GM19438 (cell line): ENCODE measurements around the gene ZNF23.

Source experiments
- ATAC-seq: cut with Tn5 transposase; IDR thresholded peaks from one replicate; pipeline ENCODE4 v1.9.1; 2021; ENCODE audit warnings: low read depth; ENCODE audit not compliant: unreplicated experiment

Gene ZNF23

DNA sequence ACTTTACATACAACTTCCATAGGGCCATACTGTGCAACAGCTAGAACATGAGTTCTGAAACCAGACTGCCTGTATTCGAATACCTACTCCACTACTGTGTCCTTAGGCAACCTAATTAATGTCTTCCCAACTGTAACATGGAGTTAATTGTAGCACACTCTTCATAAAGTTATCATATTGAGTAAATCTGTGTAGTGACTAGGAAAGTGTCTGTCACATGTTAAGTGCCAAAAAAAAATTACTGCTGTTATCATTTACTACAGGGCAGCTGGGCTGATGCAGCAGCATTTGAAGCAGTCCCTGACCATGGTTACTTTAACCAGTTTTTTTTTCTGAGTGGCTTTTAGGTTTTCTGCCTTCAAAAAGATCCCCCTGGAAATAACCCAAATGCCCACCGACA is 10.9 kb upstream of the ZNF23 start:
- ATAC-seq, result no peak

DNA sequence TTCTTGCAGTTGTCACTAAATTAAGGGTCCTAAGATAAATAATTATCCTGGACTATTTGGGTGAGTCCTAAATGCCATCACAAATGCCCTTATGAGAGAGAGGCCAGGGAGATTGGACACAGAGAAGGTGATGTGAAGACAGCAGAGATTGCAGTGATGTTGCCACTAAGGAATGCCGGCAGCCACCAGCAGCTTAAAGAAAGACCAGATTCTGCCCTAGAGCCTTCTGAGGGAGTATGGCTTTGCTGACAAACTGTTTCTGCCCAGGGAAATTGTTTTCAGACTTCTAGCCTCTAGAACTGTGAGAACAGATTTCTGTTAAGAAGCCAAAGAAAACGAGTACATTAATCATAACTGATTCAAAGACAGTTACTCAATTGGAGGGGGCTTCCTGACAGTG is 10.0 kb upstream of the ZNF23 start:
- ATAC-seq, result no peak

- ATAC-seq, result no peak
Observed at GRCh38 chr16:71467810-71468209, 5.8 kb upstream of the ZNF23 start.

- no peak for ATAC-seq
Observed at GRCh38 chr16:71464231-71464630, 2.2 kb upstream of the ZNF23 start.

DNA sequence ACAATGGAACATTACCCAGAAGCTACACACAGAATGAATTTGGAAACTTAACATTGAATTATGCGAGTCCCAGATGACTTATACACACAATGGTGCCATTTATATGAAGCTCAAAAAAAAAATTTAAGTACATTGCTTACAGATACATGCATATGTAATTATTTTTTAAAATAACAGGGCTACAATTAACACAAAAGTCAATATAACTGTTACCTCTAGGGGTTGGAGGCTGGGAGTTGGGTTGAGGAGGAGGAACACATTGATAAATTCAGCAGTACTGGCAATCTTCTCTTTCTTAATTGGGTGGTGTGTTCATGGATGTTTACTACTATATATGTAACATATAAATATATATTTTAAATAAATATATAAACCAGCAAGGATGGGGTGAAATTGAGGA is 1.1 kb downstream of the ZNF23 start:
- ATAC-seq, result no peak

- no peak for ATAC-seq
Observed at GRCh38 chr16:71460236-71460635, 1.8 kb downstream of the ZNF23 start.

- no peak for ATAC-seq
Observed at GRCh38 chr16:71459510-71459909, 2.5 kb downstream of the ZNF23 start.

GRCh38 chr16:71456801-71457200 is 5.2 kb downstream of the ZNF23 start:
- ATAC-seq, result no peak

- no peak for ATAC-seq
Observed at GRCh38 chr16:71453036-71453435, 9.0 kb downstream of the ZNF23 start.

DNA sequence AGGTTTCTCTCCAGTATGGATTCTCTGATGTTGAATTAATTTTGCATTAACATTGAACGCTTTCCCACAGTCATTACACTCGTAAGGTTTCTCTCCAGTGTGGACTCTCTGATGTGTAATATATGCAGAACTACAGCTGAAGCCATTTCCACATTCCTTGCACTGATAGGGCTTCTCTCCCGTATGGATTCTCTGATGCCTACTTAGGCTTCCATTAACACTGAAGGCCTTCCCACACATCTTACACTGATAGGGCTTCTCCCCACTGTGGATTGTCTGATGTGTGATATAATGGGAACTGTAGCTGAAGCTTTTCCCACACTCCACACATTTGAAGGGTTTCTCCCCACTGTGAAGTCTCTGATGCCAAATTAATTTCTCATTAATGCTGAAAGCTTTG is 13.0 kb downstream of the ZNF23 start:
- ATAC-seq, result no peak

- no peak for ATAC-seq
Observed at GRCh38 chr16:71448274-71448866, 13.7 kb downstream of the ZNF23 start.

GRCh38 chr16:71443714-71444113 is 18.3 kb downstream of the ZNF23 start:
- no peak for ATAC-seq

GRCh38 chr16:71442051-71442440 is 20.0 kb downstream of the ZNF23 start, which contains the start of gene TLE7:
Gene TLE7, minus strand, starts transcription at chr16:71442054. Its CDS starts 8,730 bp downstream, at chr16:71433324.
- no peak for ATAC-seq

- no peak for ATAC-seq
Observed at GRCh38 chr16:71441348-71442050, 20.5 kb downstream of the ZNF23 start.

DNA sequence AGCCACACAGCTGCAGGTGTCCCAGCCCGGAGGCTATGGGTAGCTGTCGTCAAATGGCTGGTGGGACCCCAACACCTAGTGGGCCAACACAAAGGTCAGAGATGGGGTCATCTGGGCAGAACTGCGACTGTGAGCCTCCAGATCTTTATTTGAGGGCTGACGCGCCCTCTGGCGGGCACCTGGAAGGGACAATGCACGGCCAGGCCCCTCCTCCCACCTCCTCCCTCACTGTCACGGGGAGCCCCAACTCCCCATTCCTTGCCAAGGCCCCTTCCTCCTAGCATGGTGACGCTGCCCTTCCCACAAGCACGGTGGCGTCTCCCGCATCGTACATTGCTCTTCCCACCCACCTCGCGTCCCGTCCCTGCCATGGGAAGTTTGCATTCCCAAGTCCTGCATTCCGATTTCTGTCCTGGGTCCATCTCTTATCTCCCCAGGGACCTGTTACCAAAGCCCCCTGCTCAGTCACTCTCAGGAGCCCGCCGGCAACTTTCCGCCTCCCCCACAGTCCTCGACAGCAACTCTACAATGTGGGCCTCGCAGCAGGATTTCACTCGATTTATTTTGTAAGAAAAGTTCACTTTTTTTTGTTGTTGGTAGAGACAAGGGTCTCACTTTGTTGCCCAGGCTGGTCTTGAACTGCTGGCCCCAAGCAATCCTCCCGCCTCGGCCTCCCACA is 21.2 kb downstream of the ZNF23 start:
- ATAC-seq, result no peak

DNA sequence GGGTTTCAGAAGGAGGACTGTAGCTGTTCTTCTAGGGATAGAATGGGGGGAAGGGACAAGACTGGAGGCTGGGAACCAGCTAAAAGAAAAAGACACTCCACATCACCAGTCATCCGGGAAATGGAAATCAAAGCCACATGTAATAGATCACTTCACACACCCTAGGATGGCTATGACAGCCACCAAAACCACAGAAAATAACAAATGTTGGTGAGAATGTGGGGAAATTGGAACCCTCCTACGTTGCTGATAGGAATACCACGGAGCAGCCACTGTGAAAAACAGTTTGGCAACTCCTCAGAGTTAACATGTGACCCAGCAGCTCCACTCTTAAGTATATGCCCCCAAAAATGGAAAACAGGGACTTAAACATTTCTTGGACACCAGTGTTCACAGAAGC is 22.5 kb downstream of the ZNF23 start:
- ATAC-seq, result no peak

DNA sequence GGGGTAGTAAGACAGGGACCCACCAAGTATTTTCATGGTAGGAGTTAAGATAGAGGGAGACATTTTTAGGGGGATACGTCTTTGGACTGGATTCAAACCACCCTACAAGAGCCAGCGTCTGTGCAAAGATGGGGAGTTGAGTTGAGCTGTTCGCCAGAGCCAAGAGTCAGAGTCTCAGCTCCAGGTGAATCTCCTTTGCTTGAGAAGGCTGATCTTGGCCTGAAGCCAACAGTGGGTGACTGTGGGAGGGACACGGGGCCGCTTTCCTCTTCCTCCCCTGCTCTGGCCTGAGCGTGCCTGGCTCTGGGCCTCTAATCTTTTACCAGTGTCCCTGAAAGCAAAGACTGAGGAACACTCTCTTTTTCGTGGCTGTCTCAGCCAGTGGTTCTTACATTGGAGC is 25.6 kb downstream of the ZNF23 start:
- no peak for ATAC-seq

DNA sequence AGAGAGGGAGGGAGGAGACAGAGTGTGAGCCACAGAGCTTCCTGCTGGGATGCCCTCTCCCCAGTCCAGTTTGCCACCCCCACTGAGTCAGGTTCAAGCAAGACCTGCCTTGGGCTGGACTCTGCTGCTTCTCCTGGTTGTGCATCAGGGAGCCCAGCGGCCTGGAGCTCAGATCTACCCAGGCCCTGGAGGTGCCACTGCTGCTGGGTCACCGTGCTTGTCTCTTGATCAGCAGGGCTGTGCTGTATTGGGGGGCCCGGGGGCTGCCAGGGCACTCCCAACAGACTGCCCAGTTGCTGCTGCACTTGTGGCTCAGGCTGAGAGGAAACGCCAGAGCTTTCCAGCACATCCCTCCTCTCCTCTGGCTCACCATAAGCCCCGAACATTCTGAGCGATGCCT is 29.1 kb downstream of the ZNF23 start:
- ATAC-seq, result no peak

GRCh38 chr16:71431991-71432390 is 30.1 kb downstream of the ZNF23 start:
- no peak for ATAC-seq

DNA sequence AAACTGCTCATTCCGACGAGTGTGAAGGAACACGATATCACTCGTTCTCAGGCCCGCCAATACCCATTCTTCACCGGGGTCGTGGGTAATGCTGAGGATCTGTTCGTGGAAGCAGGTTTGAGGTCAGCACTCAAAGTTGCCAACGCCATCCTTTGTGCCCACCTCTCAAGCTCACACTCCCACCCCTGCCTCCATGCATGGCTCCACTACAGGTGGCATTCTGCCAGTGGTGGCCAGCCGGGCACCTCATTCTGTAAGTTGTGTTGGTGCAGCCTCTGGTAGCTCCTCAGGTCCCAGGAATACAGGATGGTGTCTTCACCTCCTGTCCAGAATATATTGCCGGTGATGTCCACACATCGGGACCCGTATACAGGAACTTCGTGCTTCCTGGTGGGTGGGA is 30.9 kb downstream of the ZNF23 start:
- ATAC-seq, result no peak

DNA sequence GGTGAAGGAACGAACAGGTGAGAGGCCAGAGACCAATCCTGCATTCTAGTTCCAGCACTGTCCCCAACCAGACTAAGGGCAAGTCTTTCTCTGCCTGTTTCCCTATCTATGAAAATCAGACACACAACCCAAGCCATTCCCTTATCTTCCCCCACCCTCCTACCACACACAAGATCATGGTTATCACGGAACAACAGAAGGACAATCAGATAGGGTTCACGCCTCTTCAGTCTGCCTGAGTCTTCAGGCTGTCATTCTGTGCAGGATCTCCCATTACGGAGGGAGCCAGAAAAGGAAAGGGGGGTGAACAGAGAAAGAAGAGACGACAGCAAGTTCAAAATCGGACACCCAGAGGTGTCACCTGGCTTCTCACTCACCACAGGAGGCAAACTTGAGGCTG is 31.3 kb downstream of the ZNF23 start:
- no peak for ATAC-seq

DNA sequence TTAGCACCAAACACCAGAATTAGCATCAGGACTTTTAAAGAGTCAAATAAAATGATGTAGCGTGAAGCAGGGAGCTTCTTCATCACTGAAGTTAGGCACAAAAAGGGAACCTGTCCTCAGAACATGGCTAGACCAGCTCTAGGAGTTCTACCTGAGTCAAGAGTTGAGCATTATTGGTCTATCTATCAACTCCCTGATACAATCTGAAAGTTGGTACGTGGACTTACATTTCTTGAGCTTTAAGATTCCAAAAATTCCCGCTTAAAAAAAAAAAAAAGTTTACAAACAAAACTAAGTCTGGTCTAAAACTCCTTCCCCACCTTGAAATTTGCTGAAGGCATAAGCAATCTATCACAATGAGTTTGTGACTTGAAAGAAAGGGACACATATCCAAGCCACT is 32.5 kb downstream of the ZNF23 start:
- ATAC-seq, result no peak
